Astrocyte of the cerebellum (primary cell): ENCODE data around the gene HYI.
"Not testable (repeated sequence)": the region's sequence is repeated elsewhere in the genome, so short reads cannot be mapped to it uniquely, and the experiment has no call there.

Experiments used
- DNase-seq: peaks from one replicate; pipeline ENCODE4 v3.0.0-alpha.2; 2011; ENCODE audit warnings: low read depth
- H3K4me3 ChIP-seq: 2 replicates; pipeline ENCODE4 v1.5.1; 2011; ENCODE audit warnings: mild to moderate bottlenecking, low read depth, low read length, moderate library complexity
- CTCF ChIP-seq: IDR thresholded peaks from 2 replicates; pipeline ENCODE4 v1.5.1; 2012; ENCODE audit warnings: low read length, low read depth, moderate library complexity, mild to moderate bottlenecking; ENCODE audit errors: missing control alignments
- in situ Hi-C: cut with HindIII; loops from 2 replicates; pipeline ENCODE4 v1.10.0; 2017; ENCODE audit warnings: low sequenced_read_pairs

Gene HYI

GRCh38 chr1:43453442-43454269 lies at the start of gene HYI:
Gene HYI (minus strand): TSS chr1:43453931. CDS start chr1:43453793, 138 bp downstream.
- peak; percentile 68 for DNase-seq
- no peak for TF ChIP-seq CTCF
- in situ Hi-C loops, result no loop called here

GRCh38 chr1:43501806-43502205 lies 48.1 kb upstream of the HYI start:
- DNase-seq, H3K4me3 ChIP-seq, in situ Hi-C loops: not testable (repeated sequence)

More at GRCh38 chr1:43453442-43454269, at the start of gene HYI:
- peak within 1 kb of the TSS; percentile 39 for H3K4me3 ChIP-seq

- in situ Hi-C loops, result no loop called here
- DNase-seq, result no peak
- TF ChIP-seq CTCF, result no peak
- H3K4me3 ChIP-seq, result no peak overlapping the region
These were observed 46.2 kb upstream of the HYI start for GRCh38 chr1:43499898-43500297.

- no peak overlapping the region for H3K4me3 ChIP-seq
- DNase-seq, result no peak
- in situ Hi-C loops, result no loop called here
- TF ChIP-seq CTCF, result no peak
These were observed 41.5 kb upstream of the HYI start for GRCh38 chr1:43495204-43495603.

GRCh38 chr1:43493661-43494450 lies 40.1 kb upstream of the HYI start:
- TF ChIP-seq CTCF, result no peak
- in situ Hi-C loops, result no loop called here
- DNase-seq, result no peak
- H3K4me3 ChIP-seq, result no peak overlapping the region

- DNase-seq, result no peak
- no peak for TF ChIP-seq CTCF
- no peak overlapping the region for H3K4me3 ChIP-seq
- in situ Hi-C loops, result no loop called here
These were observed 39.1 kb upstream of the HYI start for GRCh38 chr1:43492826-43493225.

GRCh38 chr1:43491061-43491460 lies 37.3 kb upstream of the HYI start:
- TF ChIP-seq CTCF, result no peak
- DNase-seq, result no peak
- in situ Hi-C loops, result no loop called here
- H3K4me3 ChIP-seq, result no peak overlapping the region
